Eye (tissue), 1 donor: ENCODE data around the gene DDX3X.
"Not testable (repeated sequence)": the region's sequence is repeated elsewhere in the genome, so short reads cannot be mapped to it uniquely, and the experiment has no call there.

Experiments used
- DNase-seq: peaks from one replicate; pipeline ENCODE4 v3.0.0-alpha.2; 2015

DDX3X gene

DNA sequence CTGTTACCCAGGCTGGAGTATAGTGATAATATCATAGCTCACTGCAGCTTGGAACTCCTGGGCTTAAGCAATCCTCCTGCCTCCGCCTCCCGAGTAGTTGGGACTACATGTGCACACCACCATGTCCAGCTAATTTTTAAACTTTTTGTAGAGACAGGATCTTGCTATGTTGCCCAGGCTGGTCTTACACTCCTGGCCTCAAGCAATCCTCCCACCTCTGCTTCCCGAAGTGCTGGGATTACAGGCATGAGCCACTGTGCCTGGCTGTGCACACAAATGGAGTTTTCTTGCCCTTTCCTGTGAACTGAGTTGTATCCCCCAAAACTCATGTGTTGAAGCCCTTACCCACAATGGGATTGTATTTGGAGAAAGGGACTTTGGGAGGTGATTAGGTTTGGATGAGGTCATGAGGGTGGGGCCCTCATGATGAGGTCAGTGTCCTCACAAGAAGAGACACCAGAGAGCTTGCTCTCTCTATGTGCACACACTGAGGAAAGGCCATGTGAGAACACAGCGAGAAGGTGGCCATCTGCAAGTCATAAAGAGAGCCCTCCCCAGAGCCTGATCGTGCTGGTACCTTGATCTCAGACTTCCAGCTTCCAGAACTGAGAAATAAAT is 40.1 kb downstream of the DDX3X start:
- DNase-seq, result no peak

DNA sequence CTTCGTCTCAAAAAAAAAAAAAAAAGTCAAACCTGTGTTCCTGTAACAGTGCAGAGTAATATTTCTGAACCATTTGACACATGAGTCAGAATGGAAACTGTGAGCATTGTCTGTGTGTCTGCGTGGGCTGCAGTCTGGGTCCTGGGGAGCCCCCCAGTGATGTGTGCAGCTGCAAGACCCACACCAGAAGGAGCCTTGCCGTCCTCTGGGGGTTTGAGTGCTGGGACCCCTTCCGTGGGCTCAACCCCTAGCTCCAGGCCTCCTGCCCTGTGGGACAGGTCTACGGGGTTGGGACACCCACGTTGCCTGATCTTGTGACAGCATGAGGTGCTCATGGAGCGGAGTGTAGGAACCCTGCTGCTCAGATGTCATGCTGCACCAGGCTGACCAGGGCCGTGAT is 43.7 kb downstream of the DDX3X start:
- no peak for DNase-seq

DNA sequence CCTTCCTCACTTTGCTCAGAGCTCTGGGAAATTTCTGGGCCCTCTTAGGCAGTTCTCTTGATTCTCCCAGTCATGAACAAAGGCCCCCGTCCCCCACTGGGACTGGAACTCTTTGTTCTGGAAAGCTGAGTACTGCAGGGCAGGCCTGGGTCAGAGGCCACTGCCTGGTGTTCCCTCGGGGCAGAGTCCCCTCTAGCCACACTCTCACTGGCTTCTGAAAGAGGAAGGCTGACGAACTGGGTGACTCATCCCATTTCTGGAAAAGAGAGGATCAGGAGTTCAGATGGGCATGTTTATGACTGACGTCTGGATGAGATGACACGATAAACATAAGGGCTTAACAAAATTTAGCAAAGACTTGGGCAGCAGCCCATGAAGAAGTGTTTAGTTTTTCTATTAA is 47.7 kb downstream of the DDX3X start:
- no peak for DNase-seq

DNA sequence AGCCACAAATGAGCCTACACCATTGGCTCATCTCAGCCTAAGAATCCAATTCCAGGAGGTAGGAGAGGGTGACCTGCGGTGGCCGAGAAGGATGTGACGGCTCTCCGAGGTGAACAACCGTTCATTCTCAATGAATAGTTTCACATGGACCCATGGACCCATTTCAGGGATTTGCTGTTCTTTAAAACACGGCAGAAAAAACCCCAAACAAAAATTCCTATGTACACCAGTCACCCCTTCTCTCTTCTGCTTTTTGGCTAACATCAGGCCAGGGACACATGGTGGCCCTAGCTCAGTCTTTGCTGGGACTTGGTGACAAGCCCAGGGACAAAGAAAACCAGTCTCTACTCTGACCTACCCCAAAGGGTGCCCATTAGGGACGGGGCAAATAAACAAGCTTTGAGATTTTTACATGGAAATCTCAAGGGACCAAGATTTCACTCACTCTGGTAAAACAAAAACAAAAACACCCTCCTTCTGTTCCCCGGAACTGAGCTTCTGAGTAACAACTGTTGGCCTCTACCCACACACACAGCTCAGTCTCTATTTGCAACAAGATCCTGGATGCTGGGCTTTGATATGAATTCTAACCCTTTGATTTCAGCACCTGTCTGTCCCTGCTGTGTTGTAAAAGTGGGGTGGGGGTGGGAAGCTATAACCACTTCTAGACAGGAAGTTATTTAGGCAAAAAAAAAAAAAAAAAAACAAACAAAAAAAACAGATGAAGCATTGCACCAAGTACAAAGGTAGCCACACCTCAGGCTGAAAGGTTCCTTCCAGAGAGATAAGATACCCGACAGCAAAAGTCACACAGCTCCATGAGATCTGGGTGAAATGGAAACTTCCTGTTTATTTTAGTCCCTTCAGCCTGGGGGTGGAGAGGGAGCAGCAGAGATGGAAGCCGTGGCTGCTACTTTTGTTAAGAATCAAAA is 49.0 kb downstream of the DDX3X start:
- no peak for DNase-seq

DNA sequence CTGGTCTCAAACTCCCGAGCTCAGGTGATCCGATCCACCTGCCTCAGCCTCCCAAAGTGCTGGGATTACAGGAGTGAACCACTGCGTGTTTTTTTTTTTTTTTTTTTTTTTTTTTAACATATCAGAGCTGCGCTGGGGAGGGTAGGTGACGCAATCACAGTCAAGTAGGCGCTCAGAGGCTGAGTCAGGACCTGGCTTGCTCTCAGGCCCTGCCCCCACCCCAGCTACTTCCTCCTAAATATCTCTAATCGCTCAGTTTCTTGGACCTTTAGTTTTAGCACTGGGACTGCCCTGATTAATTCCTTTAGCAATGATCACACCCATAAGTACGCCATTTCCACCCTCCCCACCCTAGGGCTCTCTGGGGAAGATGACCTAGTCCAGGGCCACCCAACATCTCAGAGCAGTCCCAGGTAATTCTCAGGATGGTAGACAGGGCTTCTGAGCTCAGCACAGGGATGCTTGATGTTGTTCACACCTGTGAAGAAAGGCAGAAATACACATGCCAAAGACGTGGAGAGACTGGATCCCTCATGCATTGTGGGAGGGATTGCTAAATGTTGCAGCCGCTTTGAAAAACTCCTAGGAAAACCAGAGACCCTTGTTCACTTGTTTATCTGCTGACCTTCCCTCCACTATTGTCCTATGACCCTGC is 50.2 kb downstream of the DDX3X start:
- no peak for DNase-seq

DNA sequence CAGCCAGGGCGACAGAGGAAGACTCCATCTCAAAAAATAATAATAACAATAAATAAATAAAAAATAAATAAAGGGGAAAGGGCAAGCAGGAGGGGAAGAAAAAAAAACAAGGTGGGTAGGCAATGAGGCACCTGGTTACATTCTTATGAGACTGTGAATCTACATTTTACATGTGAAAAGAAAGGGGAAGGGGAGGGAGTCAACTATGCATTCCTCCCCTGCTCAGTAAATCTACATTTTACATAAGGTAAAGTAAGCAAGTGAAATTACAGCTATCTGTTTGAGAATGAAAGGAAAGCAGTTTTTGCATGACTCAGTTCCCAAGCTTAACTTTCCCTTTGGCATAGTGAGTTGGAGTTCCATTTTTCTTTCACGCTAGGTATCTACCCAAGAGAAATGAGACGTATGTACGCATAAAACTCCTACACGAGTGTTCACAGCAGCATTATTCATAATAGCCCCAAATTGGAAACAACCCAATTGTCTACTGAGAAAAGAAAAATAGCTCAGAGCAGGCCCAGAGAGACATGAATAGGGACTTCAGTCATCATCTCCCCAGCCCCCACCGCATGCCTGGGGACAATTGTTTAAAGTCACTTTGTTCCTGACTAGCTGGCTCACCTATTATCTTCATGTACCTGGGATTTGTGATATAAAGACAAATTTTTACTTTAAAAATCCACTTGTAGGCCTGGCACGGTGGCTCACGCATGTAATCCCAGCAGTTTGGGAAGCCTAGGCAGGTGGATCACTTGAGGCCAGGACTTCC is 52.4 kb downstream of the DDX3X start:
- no peak for DNase-seq

DNA sequence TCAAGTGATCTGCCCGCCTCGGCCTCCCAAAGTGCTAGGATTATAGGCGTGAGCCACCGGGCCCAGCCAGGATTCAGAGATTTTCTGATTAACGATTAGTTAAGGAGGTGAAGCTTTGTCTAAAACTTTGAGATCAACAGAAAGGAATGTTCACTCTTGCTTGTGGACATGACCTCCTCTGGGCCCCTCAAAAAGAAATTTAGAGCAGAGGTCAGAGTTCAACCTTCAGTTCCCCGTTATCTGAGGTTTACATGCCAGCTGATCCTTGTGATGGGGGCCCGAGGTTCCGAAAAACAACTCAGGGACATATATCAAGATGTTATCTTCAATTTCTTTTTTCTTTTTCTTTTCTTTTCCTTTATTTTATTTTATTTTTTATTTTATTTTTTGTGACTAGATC is 54.6 kb downstream of the DDX3X start:
- no peak for DNase-seq

DNA sequence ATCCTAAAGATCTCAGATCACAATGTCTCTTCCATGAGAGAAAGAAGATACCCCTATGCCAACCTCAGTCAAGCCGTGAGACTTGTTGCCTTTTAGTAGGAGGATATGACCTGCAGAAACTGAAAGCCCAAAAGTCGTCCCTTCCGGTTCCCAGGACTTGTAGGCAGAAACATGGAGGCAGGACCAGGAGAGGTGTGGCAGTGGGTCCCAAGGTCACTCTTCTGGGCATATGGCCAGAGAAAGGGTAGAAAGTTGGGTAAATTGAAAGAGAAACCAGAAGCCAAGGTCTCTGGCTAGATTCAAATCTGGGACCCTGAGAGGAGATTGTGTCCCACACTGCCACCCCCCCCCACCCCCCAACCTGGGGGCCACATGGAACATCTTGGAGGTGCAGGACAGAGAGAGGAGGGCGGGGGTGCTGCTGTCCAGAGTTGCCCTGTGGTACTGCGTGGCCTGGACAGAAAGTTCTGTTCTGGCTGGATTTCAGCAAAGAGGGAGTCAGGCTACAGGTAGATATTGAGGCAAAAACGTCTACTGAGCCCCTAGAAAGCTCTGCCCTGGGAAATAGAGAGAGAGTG is 55.4 kb downstream of the DDX3X start:
- no peak for DNase-seq

DNA sequence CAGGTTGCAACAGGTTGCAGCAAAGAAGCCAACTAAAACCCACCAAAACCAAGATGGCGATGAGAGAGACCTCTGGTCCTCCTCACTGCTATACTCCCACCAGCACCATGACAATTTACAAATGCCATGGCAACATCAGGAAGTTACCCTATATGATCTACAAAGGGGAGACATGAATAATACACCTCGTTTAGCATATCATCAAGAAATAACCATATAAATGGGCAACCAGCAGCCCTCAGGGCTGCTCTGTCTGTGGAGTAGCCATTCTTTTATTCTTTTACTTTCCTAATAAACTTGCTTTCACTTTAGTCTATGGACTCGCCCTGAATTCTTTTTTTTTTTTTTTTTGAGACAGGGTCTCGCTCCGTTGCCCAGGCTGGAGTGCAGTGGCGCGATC is 56.6 kb downstream of the DDX3X start:
- DNase-seq, result not testable (repeated sequence)

DNA sequence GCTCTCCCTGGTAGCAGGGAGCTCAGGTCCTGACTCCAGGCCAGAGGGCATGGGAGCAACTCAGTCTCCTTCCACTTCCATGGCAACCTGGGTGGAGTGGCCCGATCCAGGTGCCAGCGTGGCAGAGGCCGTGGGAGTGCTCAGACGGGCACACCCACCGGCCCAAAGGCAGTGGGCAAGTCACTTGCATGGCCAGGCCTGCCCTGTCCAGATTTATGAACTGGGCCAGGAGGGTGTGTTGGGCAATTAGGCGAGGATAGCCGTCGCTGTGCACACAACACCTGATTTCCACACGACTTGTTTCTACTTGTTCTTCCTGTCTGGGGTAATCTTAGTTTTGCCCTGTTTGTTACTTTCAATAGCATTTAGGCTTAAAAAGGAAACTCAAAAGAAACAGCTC is 57.6 kb downstream of the DDX3X start:
- no peak for DNase-seq

DNA sequence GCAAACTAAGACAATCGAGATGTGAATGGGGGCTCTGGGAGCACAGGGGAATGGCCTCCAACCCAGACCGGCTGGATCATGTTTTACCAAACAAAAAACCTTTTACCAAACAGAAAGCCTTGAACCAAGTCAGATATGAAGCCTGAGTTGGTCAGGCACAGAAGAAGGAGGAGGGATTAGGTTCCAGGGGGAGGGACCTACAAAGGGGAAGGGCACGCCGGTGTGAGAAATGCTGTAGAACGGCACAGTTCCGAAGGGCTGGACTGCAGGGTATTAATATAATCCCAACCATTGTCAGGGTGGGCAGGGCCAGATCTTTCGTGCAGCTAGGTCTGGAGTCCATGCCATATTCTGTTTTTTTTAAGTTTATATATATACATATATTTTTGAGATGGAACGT is 60.3 kb downstream of the DDX3X start:
- DNase-seq, result no peak

DNA sequence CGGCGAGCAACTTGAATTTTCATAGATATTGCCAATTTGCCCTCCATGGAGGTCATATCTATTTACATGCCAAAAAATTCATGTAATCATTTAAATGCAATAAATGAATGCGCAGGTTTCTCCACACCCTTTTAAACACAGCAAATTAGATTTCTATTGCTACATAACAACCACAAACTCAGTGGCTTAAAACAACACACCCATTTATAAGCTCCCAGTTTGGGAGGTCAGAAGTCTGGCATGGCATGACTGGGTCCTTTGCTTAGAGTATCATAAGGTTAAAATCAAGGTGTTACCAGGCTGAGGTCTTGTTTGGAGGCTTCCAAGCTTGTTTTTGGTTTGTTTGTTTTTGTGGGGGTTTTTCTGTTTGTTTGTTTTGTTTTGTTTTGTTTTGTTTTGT is 63.3 kb downstream of the DDX3X start:
- no peak for DNase-seq

DNA sequence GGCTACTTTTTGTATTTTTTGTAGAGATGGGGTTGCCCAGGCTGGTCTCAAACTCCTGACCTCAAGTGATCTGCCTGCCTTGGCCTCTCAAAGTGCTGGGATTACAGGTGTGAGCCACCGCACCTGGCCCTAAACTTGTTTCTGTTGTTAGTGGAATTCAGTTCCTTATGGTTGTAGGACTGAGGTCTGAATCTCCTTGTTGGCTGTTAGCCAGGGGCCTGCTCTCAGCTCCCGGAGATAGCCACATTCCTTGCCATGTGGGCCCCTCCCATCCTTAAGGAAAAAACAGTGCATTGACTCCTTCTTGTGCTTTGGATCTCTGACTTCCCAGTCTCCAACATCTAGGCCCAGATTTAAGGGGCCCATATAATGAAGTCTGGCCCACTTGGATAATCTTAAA is 63.8 kb downstream of the DDX3X start:
- DNase-seq, result no peak

DNA sequence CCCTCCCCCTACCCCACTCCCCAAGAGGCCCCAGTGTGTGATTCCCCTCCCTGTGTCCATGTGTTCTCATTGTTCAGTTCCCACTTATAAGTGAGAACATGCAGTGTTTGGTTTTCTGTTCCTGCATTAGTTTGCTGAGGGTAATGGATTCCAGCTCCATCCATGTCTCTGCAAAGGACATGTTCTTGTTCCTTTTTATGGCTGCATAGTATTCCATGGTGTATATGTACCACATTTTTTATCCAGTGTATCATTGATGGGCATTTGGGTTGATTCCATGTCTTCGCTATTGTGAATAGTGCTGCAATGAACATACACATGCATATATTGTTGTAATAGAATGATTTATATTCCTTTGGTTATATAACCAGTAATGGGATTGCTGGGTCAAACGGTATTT is 68.6 kb downstream of the DDX3X start:
- DNase-seq, result not testable (repeated sequence)

DNA sequence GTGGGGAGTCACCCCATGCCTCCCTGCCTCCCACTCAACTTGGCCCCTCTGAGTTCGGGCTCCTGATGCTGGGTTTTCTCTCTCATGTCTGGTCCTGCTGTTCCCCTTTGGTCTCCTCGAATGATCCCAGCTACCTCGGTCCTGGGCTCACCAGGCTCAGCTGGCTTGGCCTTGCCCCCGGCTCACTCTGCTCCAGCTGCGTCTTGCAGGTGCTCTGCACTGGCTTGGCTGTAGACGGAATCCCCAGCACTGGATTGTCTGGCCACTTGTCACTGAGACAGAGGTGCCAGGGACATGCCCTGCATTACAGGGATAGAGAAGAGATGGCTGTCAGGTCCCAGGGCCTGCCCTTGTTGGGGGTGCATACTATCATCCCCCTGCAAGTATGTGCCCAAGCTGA is 71.6 kb downstream of the DDX3X start:
- no peak for DNase-seq

DNA sequence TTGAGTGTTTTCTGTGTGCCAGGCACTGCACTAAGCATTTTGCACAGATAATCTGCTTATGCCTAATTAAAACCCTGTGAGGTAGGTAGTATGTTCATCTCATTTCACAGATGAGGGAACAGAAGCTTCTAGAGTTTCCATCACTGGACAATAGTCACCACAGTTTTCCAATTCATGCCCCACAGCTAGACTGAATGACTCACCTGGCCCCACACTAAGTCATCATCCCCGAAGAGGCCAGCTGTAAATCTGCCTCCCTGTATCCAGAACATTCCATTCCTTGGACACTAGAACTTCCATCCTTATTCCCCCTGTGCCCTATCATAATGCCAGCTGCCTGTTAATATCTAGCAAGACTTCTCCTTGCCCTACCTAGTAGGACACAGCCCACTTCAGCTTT is 72.2 kb downstream of the DDX3X start:
- no peak for DNase-seq

DNA sequence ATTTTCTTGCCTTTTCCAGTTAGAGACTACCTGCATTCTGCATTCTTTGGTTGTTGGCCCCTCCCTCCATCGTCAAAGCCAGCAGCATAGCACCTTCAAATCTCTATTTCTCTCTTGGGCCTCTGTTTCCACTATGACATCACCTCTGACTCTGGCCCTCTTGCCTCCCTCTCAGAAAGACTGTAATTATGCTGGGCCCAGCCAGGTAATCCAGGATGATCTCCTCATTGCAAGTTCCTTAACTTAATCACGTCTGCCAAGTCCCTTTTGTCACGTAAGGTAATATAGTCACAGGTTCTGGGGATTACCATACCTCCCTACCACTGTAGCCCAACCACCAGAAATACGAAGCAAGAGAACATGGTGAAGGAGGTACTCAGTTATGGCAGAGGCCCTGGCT is 73.9 kb downstream of the DDX3X start:
- DNase-seq, result no peak

DNA sequence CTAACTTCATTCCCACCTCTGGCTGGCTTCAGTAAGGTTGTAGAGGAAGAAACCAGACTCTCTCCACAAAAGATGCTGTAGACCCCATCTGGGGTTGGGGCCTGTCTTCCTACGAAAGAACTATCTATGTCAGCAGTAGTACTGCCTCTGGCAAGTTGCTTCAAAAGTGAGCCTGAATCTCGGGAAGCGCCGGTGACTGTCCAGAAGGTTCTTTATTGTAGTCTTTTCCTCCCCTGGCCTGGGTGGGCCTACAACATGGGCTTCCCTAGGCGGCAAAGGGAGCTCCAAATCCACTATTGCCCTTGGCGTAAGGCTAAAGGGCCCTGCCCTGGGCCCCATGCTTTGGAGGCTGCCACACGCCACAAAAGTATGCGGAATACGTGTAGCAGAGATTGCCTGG is 74.6 kb downstream of the DDX3X start:
- DNase-seq, result no peak

DNA sequence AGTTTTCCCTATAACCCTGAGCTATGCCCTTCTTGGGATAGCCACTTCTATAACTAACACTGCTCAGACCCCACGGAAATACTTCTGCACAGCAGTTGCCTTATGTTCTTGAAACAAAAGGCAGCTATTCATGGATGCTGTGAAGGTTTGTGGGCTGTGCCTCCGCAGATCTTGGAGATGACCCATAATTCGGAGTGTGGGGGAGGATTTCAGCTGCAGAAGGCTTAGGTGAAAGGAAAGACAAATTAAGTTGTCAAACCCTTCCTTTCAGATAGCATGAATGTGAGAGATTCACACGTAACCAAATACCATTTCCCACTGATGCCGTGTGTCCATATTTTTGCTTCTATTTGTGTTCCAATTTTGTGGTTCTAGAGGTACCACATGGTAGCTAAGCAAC is 75.0 kb downstream of the DDX3X start:
- no peak for DNase-seq

DNA sequence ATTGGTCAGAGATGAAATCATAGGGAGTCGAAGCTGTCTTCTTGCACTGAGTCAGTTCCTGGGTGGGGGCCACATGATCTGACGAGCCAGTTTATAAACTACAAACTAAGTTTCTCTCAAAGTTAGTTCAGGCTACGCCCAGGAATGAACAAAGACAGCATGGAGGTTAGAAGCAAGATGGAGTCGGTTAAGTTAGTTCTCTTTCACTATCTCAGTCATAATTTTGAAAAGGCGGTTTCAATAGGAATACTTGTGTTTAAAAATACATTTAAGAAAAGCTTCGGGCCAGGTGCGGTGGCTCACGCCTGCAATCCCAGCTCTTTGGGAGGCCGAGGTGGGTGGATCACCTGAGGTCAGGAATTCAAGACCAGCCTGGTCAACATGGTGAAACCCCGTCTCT is 77.3 kb downstream of the DDX3X start:
- not testable (repeated sequence) for DNase-seq

DNA sequence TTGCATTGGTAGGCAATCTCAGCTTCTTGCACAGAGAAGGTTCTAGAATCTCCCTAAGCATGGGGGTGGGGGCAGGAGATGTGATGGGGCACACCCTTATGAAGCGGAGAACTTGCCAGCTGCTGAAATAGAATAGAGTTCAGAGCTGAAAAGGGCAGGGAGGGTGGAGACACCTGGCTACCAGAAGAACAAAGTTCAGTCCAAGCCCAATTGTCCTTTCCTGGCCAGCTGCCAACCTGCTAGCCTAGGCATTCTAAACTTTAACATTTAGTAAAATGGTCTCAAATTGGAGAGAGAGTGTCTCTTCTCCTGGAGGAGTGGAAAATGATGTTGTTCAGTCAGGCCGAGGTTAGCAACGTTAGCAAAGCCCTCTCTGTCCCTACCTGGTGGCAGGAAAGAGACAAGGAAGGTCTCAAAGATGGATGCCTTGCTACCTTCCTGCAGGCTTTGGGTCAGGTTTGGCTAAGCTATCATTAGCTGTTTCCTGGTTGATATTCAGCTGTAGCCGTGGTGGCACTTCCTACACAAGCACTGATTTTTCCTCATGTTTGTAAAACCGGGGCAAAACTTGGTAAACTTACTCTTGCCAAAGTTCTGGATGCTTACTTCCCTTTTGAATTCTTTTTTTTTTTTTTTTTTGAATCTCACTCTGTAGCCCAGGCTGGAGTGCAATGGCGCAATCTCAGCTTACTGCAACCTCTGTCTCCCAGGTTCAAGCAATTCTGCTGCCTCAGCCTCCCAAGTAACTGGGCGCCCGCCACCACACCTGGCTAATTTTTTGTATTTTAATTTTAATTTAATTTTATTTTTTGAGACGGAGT is 78.5 kb downstream of the DDX3X start:
- no peak for DNase-seq
